OCI-LY1 (cell line): ENCODE data around the gene TRIM45.

Experiments used
- H2AFZ ChIP-seq: fragments of 200-600 bp; sonication (generic), shearing (Covaris generic); 2 replicates; pipeline ENCODE4 v1.6.0; 2014; ENCODE audit warnings: antibody characterized with exemption, mild to moderate bottlenecking, low read length
- H3F3A ChIP-seq: fragments of 200-600 bp; sonication (generic), shearing (Covaris generic); 2 replicates; pipeline ENCODE4 v1.6.0; 2014; ENCODE audit warnings: mild to moderate bottlenecking, antibody characterized with exemption, low read length, moderate library complexity; ENCODE audit not compliant: insufficient read depth
- H3K27ac ChIP-seq: fragments of 200-600 bp; sonication (generic); 2 replicates; pipeline ENCODE4 v1.5.1; 2014; ENCODE audit warnings: low read length, mixed run types, mild to moderate bottlenecking, low read depth; ENCODE audit not compliant: poor library complexity, severe bottlenecking
- H3K27me3 ChIP-seq: fragments of 200-600 bp; sonication (generic); 2 replicates; pipeline ENCODE4 v1.6.0; 2014; ENCODE audit warnings: antibody characterized with exemption, mild to moderate bottlenecking, low read length, moderate library complexity; ENCODE audit not compliant: insufficient read depth
- H3K36me3 ChIP-seq: fragments of 200-600 bp; sonication (generic); 2 replicates; pipeline ENCODE4 v1.6.1; 2014; ENCODE audit warnings: mild to moderate bottlenecking, antibody characterized with exemption, low read length, moderate library complexity, mixed read lengths; ENCODE audit not compliant: insufficient read depth
- H3K4me1 ChIP-seq: fragments of 200-600 bp; sonication (generic); 2 replicates; pipeline ENCODE4 v1.5.1; 2014; ENCODE audit warnings: mild to moderate bottlenecking, low read length, moderate library complexity; ENCODE audit not compliant: insufficient read depth, severe bottlenecking
- H3K4me2 ChIP-seq: fragments of 200-600 bp; sonication (generic), shearing (Covaris generic); 2 replicates; pipeline ENCODE4 v1.6.1; 2014; ENCODE audit warnings: low read length
- H3K4me3 ChIP-seq: fragments of 200-600 bp; sonication (generic); 2 replicates; pipeline ENCODE4 v1.5.1; 2014; ENCODE audit warnings: low read length, low read depth, mild to moderate bottlenecking, mixed read lengths; ENCODE audit not compliant: poor library complexity, severe bottlenecking
- H3K79me2 ChIP-seq: fragments of 200-600 bp; shearing (Covaris generic); 2 replicates; pipeline ENCODE4 v1.6.1; 2016; ENCODE audit warnings: mixed run types, low read length, mixed read lengths; ENCODE audit not compliant: insufficient read depth
- H3K9ac ChIP-seq: fragments of 200-600 bp; sonication (generic), shearing (Covaris generic); 2 replicates; pipeline ENCODE4 v1.6.1; 2014; ENCODE audit warnings: mild to moderate bottlenecking, low read length, mixed read lengths
- H3K9me2 ChIP-seq: fragments of 200-600 bp; sonication (generic), shearing (Covaris generic); 2 replicates; pipeline ENCODE4 v1.6.1; 2014; ENCODE audit warnings: low read depth, mild to moderate bottlenecking, low read length, mixed read lengths
- H3K9me3 ChIP-seq: fragments of 200-600 bp; shearing (Covaris generic); 2 replicates; pipeline ENCODE4 v1.6.1; 2014; ENCODE audit warnings: low read length, mixed read lengths
- H4K20me1 ChIP-seq: fragments of 200-600 bp; sonication (generic), shearing (Covaris generic); 2 replicates; pipeline ENCODE4 v1.6.0; 2016; ENCODE audit warnings: mild to moderate bottlenecking, low read length; ENCODE audit not compliant: insufficient read depth
- EZH2 ChIP-seq: fragments of 200-600 bp; sonication (generic), shearing (Covaris generic); IDR thresholded peaks from 2 replicates; pipeline ENCODE4 v1.8.0; 2017; ENCODE audit warnings: borderline replicate concordance, mixed run types, mild to moderate bottlenecking, antibody characterized with exemption, low read length, moderate library complexity, mixed read lengths
- TF ChIP-seq, protein P1 (sequence below): fragments of 200-600 bp; sonication (generic), shearing (Covaris generic); IDR thresholded peaks from 2 replicates; pipeline ENCODE4 v1.5.1; 2017; ENCODE audit warnings: mild to moderate bottlenecking, antibody characterized with exemption, low read length, moderate library complexity, mixed read lengths

Gene TRIM45

DNA sequence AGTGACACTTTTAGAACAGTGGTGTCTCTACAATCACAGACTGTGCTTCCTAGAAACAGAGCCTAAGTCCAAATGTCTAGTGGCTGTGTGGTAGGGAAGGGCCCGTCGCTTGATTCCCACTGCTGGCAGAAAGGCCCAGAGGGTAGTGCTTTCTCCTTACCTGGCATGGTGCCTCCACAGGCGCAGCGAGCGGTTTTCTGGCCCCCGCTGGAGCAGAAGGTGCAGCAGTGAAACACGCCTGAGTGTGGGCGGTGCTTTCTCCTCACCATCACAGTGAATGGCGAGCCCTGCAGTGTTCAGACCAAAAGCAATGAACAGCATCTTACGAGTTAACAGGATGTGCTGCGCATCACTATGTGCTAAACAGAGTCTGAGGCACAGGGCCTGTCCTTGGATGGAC is 8.3 kb downstream of the TRIM45 start:
- no peaks in the 10 kb centered on the region for H3K36me3 ChIP-seq
- H3K9me2 ChIP-seq = no peaks in the 10 kb centered on the region

DNA sequence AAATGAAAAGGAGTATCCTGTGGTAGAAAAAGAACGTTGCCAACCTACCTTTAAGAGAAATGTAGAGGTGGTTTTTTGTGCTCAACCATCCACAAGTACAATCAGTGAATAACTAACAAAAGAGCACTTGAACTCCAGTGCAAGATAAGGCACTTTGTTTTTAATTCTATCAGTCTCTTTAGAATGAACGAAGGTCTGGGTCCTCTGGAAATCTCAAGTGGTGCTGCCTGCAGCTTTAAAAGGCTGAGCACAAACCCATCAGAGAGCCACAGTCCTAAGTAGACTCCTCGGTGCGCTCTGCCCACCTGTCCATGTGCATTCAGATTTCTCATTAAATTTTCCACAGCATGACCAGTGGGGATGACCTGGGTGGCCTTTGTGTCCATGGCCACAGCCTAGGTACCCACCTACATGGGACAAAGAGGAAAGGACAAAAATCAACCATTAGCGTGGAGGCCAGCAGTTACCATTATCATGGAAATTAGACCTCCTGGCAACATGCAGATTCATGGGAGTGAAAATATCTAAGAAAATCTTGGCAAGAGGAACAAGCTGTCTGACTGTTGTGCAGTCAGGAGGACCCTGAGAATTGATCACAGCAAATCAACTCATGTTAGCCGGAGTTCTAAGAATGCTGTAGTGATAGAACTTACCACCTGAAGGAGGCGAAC is 9.4 kb downstream of the TRIM45 start:
- no peaks in the 10 kb centered on the region for H3K4me1 ChIP-seq
- 0 out of 2 replicates have a peak, but pooled peaks cover 3% of the 10 kb centered on the region for H3K27me3 ChIP-seq
- H2AFZ ChIP-seq = no peak overlapping the region
- H3K36me3 ChIP-seq = no peaks in the 10 kb centered on the region
- no peak overlapping the region for H3K27ac ChIP-seq
- no peaks in the 10 kb centered on the region for H3K79me2 ChIP-seq
- no peaks in the 10 kb centered on the region for H3K9me2 ChIP-seq
- no peak overlapping the region for H3K9ac ChIP-seq
- no peaks in the 10 kb centered on the region for H4K20me1 ChIP-seq
- TF ChIP-seq, protein P1, sequence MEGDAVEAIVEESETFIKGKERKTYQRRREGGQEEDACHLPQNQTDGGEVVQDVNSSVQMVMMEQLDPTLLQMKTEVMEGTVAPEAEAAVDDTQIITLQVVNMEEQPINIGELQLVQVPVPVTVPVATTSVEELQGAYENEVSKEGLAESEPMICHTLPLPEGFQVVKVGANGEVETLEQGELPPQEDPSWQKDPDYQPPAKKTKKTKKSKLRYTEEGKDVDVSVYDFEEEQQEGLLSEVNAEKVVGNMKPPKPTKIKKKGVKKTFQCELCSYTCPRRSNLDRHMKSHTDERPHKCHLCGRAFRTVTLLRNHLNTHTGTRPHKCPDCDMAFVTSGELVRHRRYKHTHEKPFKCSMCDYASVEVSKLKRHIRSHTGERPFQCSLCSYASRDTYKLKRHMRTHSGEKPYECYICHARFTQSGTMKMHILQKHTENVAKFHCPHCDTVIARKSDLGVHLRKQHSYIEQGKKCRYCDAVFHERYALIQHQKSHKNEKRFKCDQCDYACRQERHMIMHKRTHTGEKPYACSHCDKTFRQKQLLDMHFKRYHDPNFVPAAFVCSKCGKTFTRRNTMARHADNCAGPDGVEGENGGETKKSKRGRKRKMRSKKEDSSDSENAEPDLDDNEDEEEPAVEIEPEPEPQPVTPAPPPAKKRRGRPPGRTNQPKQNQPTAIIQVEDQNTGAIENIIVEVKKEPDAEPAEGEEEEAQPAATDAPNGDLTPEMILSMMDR = no peak
- no peak for TF ChIP-seq EZH2
- H3K9me3 ChIP-seq = no peaks in the 10 kb centered on the region
- H3K4me2 ChIP-seq = no peak overlapping the region
- H3F3A ChIP-seq = no peaks in the 10 kb centered on the region
- H3K4me3 ChIP-seq = no peak overlapping the region

More for the DNA sequence above, 8.3 kb downstream of the TRIM45 start:
- Histone ChIP-seq H4K20me1 (no peaks in the 10 kb centered on the region), H3K79me2 (no peaks in the 10 kb centered on the region), H3K9me3 (no peaks in the 10 kb centered on the region), H2AFZ (no peak overlapping the region), H3K27me3 (0 out of 2 replicates have a peak, but pooled peaks cover 3% of the 10 kb centered on the region), H3K27ac (no peak overlapping the region), H3K4me3 (no peak overlapping the region), H3F3A (no peaks in the 10 kb centered on the region), H3K9ac (no peak overlapping the region), H3K4me2 (no peak overlapping the region), H3K4me1 (no peaks in the 10 kb centered on the region)
- TF ChIP-seq EZH2 = no peak
- TF ChIP-seq, protein P1 = no peak

DNA sequence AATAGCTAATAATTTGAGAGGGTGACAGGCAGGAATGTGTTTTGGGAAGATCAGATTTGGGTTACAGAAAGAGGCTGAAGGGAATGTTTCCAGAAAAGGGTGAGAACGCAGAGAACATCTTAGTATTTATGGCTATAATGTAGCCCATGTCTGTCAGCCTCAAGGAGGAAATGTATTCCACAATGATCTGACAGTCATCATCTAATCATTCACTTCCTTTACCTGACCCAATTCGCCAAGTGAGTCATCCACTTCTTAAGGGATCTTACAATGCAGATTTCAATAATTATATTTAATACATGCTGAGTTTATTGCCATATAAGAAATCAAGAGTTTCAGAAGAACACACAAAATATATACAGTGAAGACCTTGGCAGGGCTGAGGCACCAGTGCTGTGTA is 10.8 kb downstream of the TRIM45 start:
- no peak overlapping the region for H2AFZ ChIP-seq
- peaks cover 10% of the 10 kb centered on the region for H3K36me3 ChIP-seq
- H3K9me3 ChIP-seq = no peaks in the 10 kb centered on the region
- no peaks in the 10 kb centered on the region for H3K9me2 ChIP-seq
- H3K9ac ChIP-seq = no peak overlapping the region
- TF ChIP-seq, protein P1 = no peak
- no peak for TF ChIP-seq EZH2
- H3F3A ChIP-seq = no peaks in the 10 kb centered on the region
- H4K20me1 ChIP-seq = no peaks in the 10 kb centered on the region
- H3K27ac ChIP-seq = no peak overlapping the region
- H3K4me3 ChIP-seq = no peak overlapping the region
- H3K27me3 ChIP-seq = 0 out of 2 replicates have a peak, but pooled peaks cover 3% of the 10 kb centered on the region
- no peaks in the 10 kb centered on the region for H3K79me2 ChIP-seq
- no peak overlapping the region for H3K4me2 ChIP-seq
- no peaks in the 10 kb centered on the region for H3K4me1 ChIP-seq
